ENCODE results near the gene OR1A1.

Gene OR1A1

GRCh38 chr17:3260600-3260999 lies 53.1 kb downstream of the OR1A1 start:
- TF ChIP-seq CTCF (IDR thresholded peaks at IDR 0.05; ENCODE audit: extremely low read depth, missing control alignments), result no peak

More at GRCh38 chr17:3260600-3260999, 53.1 kb downstream of the OR1A1 start:
- no peak for DNase-seq (ENCODE audit: low spot score)
